GM12878 (cell line): ENCODE measurements around the gene NUAK2. TPM values are rescaled to one million over a fixed set of nuclear protein-coding genes. Genes with fewer than 3 reads are reported as not detected.

Experiments used
- ATAC-seq: fragments of 200-7000 bp; cut with Tn5 transposase; 3 replicates; pipeline ENCODE4 v1.9.1; 2020; ENCODE audit warnings: mild to moderate bottlenecking, moderate library complexity
- BruUV-seq: library from RNA; stranded (reverse); fragments of 400-500 nt; replicated peaks from 2 replicates; lab custom pipeline; 2021; lab: Mats Ljungman, UMichigan
- CTCF ChIA-PET: fragments of 300-600 bp; sonication (Branson Sonifier 250); formaldehyde crosslinking; extraction: SDS; loops from one replicate; lab custom pipeline; 2021; ENCODE audit warnings: inconsistent platforms; lab: Yijun Ruan, JAX
- POLR2A ChIA-PET: fragments of 350-600 bp; formaldehyde crosslinking; extraction: SDS; loops from one replicate; lab custom pipeline; 2021; ENCODE audit warnings: inconsistent platforms; lab: Charles Lee
- RAD21 ChIA-PET: fragments of 300-600 bp; sonication (Branson Sonifier 250); formaldehyde crosslinking; loops from one replicate; lab custom pipeline; 2023; ENCODE audit warnings: antibody characterized with exemption; ENCODE audit not compliant: unreplicated experiment; lab: Charles Lee
- SMC1A ChIA-PET: fragments of 300-600 bp; sonication (Branson Sonifier 250); formaldehyde crosslinking; loops from one replicate; lab custom pipeline; 2023; ENCODE audit not compliant: unreplicated experiment, uncharacterized antibody; lab: Charles Lee
- DNase-seq: peaks from one replicate; pipeline ENCODE4 v3.0.0-alpha.2; 2011; ENCODE audit warnings: low read depth, low spot score
- FAIRE-seq: peaks from 3 replicates; lab custom pipeline; 2011; peaks lifted over from hg19 to GRCh38; lab: Jason Lieb, UNC
- H2AFZ ChIP-seq: 2 replicates; pipeline ENCODE4 v1.6.0; 2011; ENCODE audit warnings: low read depth, low read length, control low read depth; ENCODE audit not compliant: control insufficient read depth
- H3K27ac ChIP-seq: 2 replicates; pipeline ENCODE4 v1.5.1; 2011; ENCODE audit warnings: control low read depth; ENCODE audit not compliant: control insufficient read depth, insufficient read depth
- H3K27me3 ChIP-seq, 2 experiments: replicated peaks in 1 of 2; 2 replicates each; pipeline versions ENCODE4 v1.6.0 to v1.6.1; 2011; ENCODE audit warnings: low read length in 1 of 2; ENCODE audit not compliant: control insufficient read depth in 2 of 2, insufficient read depth in 2 of 2
- H3K36me3 ChIP-seq, 2 experiments: 2 replicates each; pipeline ENCODE4 v1.5.1; 2011; ENCODE audit warnings: low read length in 1 of 2; ENCODE audit not compliant: control insufficient read depth in 2 of 2, insufficient read depth in 2 of 2
- H3K4me1 ChIP-seq: 2 replicates; pipeline ENCODE4 v1.6.1; 2011; ENCODE audit warnings: mild to moderate bottlenecking, low read length, moderate library complexity, mixed read lengths; ENCODE audit not compliant: control insufficient read depth, insufficient read depth
- H3K4me2 ChIP-seq: 2 replicates; pipeline ENCODE4 v1.6.0; 2011; ENCODE audit warnings: control low read depth; ENCODE audit not compliant: control insufficient read depth, insufficient read depth
- H3K4me3 ChIP-seq: fragments of 200-600 bp; sonication (generic); 2 replicates; pipeline ENCODE4 v1.5.1; 2016
- H3K79me2 ChIP-seq: 2 replicates; pipeline ENCODE4 v1.6.0; 2011; ENCODE audit warnings: low read length; ENCODE audit not compliant: control insufficient read depth, insufficient read depth
- H3K9ac ChIP-seq: 2 replicates; pipeline ENCODE4 v1.8.0; 2011; ENCODE audit warnings: low read length, control low read depth, mixed read lengths; ENCODE audit not compliant: control insufficient read depth, insufficient read depth
- H3K9me3 ChIP-seq: replicated peaks from 3 replicates; pipeline ENCODE4 v1.5.1; 2011; ENCODE audit warnings: mild to moderate bottlenecking, low read length; ENCODE audit not compliant: control insufficient read depth, insufficient read depth
- H4K20me1 ChIP-seq: 2 replicates; pipeline ENCODE4 v1.6.0; 2011; ENCODE audit not compliant: control insufficient read depth, insufficient read depth
- ETV6 ChIP-seq, 2 experiments: fragments of 450-650 bp in 1 of 2; IDR thresholded peaks in 1 of 2; conservative IDR thresholded peaks in 1 of 2; 2 replicates each; pipeline ENCODE4 v1.6.1; 2014; ENCODE audit warnings: antibody characterized with exemption in 1 of 2, borderline replicate concordance in 1 of 2, low read depth in 1 of 2, mild to moderate bottlenecking in 1 of 2, moderate library complexity in 1 of 2
- TCF3 ChIP-seq: IDR thresholded peaks from 2 replicates; pipeline ENCODE4 v1.6.1; 2012; ENCODE audit warnings: low read depth, mild to moderate bottlenecking, low read length, borderline replicate concordance; ENCODE audit not compliant: insufficient read depth
- YY1 ChIP-seq: IDR thresholded peaks from 2 replicates; pipeline ENCODE4 v1.6.1; 2011; ENCODE audit warnings: low read depth, mild to moderate bottlenecking, low read length
- ZNF207 ChIP-seq: fragments of 450-650 bp; IDR thresholded peaks from 2 replicates; pipeline ENCODE4 v1.6.1; 2014; ENCODE audit warnings: antibody characterized with exemption, mild to moderate bottlenecking, borderline replicate concordance
- WGBS: methylation state at CpG from one replicate; pipeline ENCODE4 v1.1.6; 2016; ENCODE audit warnings: low lambda C conversion rate; ENCODE audit not compliant: insufficient replicate concordance, insufficient coverage; ENCODE audit errors: missing lambda C conversion rate; 5-methylcytosine and 5-hydroxymethylcytosine counted together
- in situ Hi-C: fragments of 300-500 bp; cut with MboI; formaldehyde crosslinking; loops from 9 replicates; pipeline ENCODE4 v1.14.3; 2018; ENCODE audit warnings: mixed read lengths
- intact Hi-C: fragments of 100-400 bp; cut with micrococcal nuclease; formaldehyde crosslinking; loops from one replicate; pipeline ENCODE4 v1.14.2; 2022; ENCODE audit not compliant: unreplicated experiment
- polyA plus RNA-seq, 11 experiments: library from polyadenylated mRNA; depleted of rRNA in 4 of 11; unstranded in 6 of 11; stranded (reverse) in 5 of 11; fragments of >200 nt; fragmentation: Nextera tagmentation in 4 of 11; fragmentation: Illumina TruSeq in 1 of 11; extraction: Ambion mirVana in 4 of 11; extraction: Trizol in 1 of 11; gene quantifications; 1 replicate in 1 of 11; 2 replicates in 10 of 11; pipeline versions ENCODE4 v1.2.1 to v1.2.3, GENCODE V29; 2011 to 2016; ENCODE audit warnings: inconsistent platforms in 2 of 11, missing spikeins in 2 of 11, low read depth in 1 of 11
- total RNA-seq, 4 experiments: library from RNA; depleted of rRNA in 3 of 4; stranded (reverse); fragments of >200 nt in 3 of 4; fragmentation: Illumina TruSeq in 1 of 4; extraction: Trizol in 1 of 4; gene quantifications; 2 replicates each; pipeline versions ENCODE4 v1.2.1 to v1.2.3, GENCODE V29; 2013 to 2021

The NUAK2 gene
- total and polyA plus RNA-seq, 10 of the 15 experiments (the other 5 are each of a cell fraction or from before 2014, with no cell fraction given), result 0.27 to 3.0 (median 1.2) TPM

- H3K9ac ChIP-seq, result no peak overlapping the region
- H3K27me3 ChIP-seq, result no peaks in the 10 kb centered on the region; a peak in 1 of 4 replicates
- ATAC-seq, result no peak
- intact Hi-C loops (loop anchor here (10.0 kb wide), 1 partner anchor 255 kb away; no protein-coding TSS in a partner anchor), in situ Hi-C loops (loop anchor here (5.0 kb wide), 1 partner anchor 218 kb away; no protein-coding TSS in a partner anchor)
- TF ChIP-seq ZNF207 (no peak), TCF3 (no peak), YY1 (no peak), ETV6 (conservative IDR thresholded peaks at IDR 0.05 in 1 of 2, IDR thresholded peaks at IDR 0.05 in 1 of 2; ENCODE audit: borderline replicate concordance in 1 of 2, low read depth in 1 of 2) (no peak)
- H3K4me3 ChIP-seq, result no peak overlapping the region
- no peaks in the 10 kb centered on the region for H3K9me3 ChIP-seq
- BruUV-seq, result no TSS peak
- no peak for FAIRE-seq
- H2AFZ ChIP-seq, result no peak overlapping the region
- H3K79me2 ChIP-seq, result no peaks in the 10 kb centered on the region
- H3K4me1 ChIP-seq, result peaks cover 3% of the 10 kb centered on the region; the same call in 1 of the 2 replicates
- no peak overlapping the region for H3K4me2 ChIP-seq
- ChIA-PET POLR2A (interaction anchor here (0.6 to 6.2 kb wide), 2 partner anchors 53 to 326 kb away, joined by 7 to 91 read pairs; partner anchors contain the start of gene NUAK2), CTCF (interaction anchor here (1.3 to 42.1 kb wide), 5 partner anchors 13 to 255 kb away, joined by 5 to 2333 read pairs (median 16); partner anchors contain the start of gene NUAK2), RAD21 (interaction anchor here (1.8 to 13.6 kb wide), 4 partner anchors 9 to 53 kb away, joined by 17 to 892 read pairs (median 138); partner anchors contain the start of genes NUAK2 and TMCC2), SMC1A (interaction anchor here (1.1 to 25.9 kb wide), 8 partner anchors 9 to 84 kb away, joined by 3 to 1445 read pairs (median 6); partner anchors contain the start of genes NUAK2 and TMCC2)
- no peak overlapping the region for H3K27ac ChIP-seq
- no peaks in the 10 kb centered on the region for H4K20me1 ChIP-seq
- H3K36me3 ChIP-seq, result no peaks in the 10 kb centered on the region
- no peak for DNase-seq
- 76% methylated on average over 8 of the region's 8 CpGs for whole genome bisulfite sequencing
Measured at GRCh38 chr1:205269711-205270110, 51.8 kb downstream of the NUAK2 start.
